Measurements from ENCODE around the gene NPW.

NPW gene

GRCh38 chr16:2001035-2001434 lies 18.6 kb upstream of the NPW start:
- Histone ChIP-seq H3K27me3 (ENCODE audit: low read depth, low read length) (no peaks in the 10 kb centered on the region), H3K4me1 (ENCODE audit: low read length) (peaks cover 8% of the 10 kb centered on the region; the same call in 1 of the 2 replicates), H4K20me1 (ENCODE audit: insufficient read depth, low read length) (peaks cover 30% of the 10 kb centered on the region), H3K79me2 (ENCODE audit: low read length) (peaks cover 33% of the 10 kb centered on the region), H3K9me3 (ENCODE audit: insufficient read depth, low read length) (no peaks in the 10 kb centered on the region), H3K36me3 (replicated peaks; ENCODE audit: low read depth, low read length) (peaks cover 34% of the 10 kb centered on the region), H3K4me3 (ENCODE audit: low read length) (no peak overlapping the region), H2AFZ (ENCODE audit: low read depth, low read length) (no peak overlapping the region), H3K27ac (ENCODE audit: low read length) (no peak overlapping the region), H3K4me2 (ENCODE audit: low read length) (no peak overlapping the region), H3K9ac (ENCODE audit: low read length) (no peak overlapping the region)
- TF ChIP-seq EZH2phosphoT487 (IDR thresholded peaks at IDR 0.05; ENCODE audit: low read depth), result no peak
- TF ChIP-seq, protein P1, sequence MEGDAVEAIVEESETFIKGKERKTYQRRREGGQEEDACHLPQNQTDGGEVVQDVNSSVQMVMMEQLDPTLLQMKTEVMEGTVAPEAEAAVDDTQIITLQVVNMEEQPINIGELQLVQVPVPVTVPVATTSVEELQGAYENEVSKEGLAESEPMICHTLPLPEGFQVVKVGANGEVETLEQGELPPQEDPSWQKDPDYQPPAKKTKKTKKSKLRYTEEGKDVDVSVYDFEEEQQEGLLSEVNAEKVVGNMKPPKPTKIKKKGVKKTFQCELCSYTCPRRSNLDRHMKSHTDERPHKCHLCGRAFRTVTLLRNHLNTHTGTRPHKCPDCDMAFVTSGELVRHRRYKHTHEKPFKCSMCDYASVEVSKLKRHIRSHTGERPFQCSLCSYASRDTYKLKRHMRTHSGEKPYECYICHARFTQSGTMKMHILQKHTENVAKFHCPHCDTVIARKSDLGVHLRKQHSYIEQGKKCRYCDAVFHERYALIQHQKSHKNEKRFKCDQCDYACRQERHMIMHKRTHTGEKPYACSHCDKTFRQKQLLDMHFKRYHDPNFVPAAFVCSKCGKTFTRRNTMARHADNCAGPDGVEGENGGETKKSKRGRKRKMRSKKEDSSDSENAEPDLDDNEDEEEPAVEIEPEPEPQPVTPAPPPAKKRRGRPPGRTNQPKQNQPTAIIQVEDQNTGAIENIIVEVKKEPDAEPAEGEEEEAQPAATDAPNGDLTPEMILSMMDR (IDR thresholded peaks at IDR 0.05; ENCODE audit: low read depth, low read length), result no peak

DNA sequence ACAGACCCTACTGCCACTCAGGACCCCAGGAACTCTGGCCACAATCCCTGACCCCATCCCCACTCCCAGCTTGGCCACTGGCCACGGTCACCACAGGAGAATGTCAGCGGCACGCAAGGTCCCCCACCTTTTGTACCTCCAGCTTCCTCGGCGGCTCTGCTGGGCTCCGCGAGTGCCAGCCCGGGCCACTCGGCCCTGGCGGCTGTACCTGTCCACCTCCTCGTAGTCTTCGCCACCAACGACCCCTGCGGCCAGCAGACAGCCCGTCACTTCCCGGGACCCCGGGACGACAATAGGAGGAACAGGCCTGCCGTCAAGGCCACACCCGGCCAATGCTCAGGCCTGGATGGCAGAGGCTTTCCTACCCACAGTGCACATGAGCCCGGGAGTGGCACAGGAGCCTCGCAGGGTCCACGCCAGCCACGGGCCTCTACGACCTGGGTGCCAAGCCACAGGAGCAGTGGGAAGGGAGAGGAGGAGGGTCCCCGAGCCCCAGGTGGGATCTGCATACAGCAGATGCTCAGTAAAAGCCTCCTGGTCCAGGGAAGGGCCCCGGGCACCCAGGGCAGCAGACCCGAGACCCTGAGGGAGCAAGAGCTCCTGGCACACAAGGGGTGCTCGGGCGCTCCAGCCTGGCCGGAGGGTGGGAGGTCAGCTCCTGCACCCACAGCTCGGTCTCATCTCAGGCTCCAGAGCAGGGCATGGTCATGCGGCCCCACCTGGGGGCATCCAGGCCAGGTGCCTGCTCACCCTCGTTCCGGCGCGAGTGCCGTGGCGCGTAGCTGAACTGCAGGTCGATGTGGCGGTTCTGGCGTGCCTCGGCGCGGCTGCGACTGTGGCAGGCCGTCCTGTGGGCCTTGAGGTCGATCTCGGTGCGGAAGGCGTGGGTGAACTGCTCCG lies 17.9 kb upstream of the NPW start:
- Histone ChIP-seq H3K4me1 (ENCODE audit: low read length) (peaks cover 8% of the 10 kb centered on the region; the same call in 1 of the 2 replicates), H3K27me3 (ENCODE audit: low read depth, low read length) (no peaks in the 10 kb centered on the region), H3K9me3 (ENCODE audit: insufficient read depth, low read length) (no peaks in the 10 kb centered on the region), H3K27ac (ENCODE audit: low read length) (no peak overlapping the region), H3K4me2 (ENCODE audit: low read length) (no peak overlapping the region), H2AFZ (ENCODE audit: low read depth, low read length) (no peak overlapping the region), H3K9ac (ENCODE audit: low read length) (no peak overlapping the region), H4K20me1 (ENCODE audit: insufficient read depth, low read length) (peaks cover 37% of the 10 kb centered on the region), H3K79me2 (ENCODE audit: low read length) (peaks cover 40% of the 10 kb centered on the region), H3K4me3 (ENCODE audit: low read length) (no peak overlapping the region), H3K36me3 (replicated peaks; ENCODE audit: low read depth, low read length) (peaks cover 34% of the 10 kb centered on the region)
- TF ChIP-seq, protein P1 (IDR thresholded peaks at IDR 0.05; ENCODE audit: low read depth, low read length), result no peak
- no peak for TF ChIP-seq EZH2phosphoT487 (IDR thresholded peaks at IDR 0.05; ENCODE audit: low read depth)

- Histone ChIP-seq H3K27ac (ENCODE audit: low read length) (no peak overlapping the region), H2AFZ (ENCODE audit: low read depth, low read length) (no peak overlapping the region), H3K9ac (ENCODE audit: low read length) (no peak overlapping the region), H3K4me2 (ENCODE audit: low read length) (no peak overlapping the region), H3K4me3 (ENCODE audit: low read length) (no peak overlapping the region), H4K20me1 (ENCODE audit: insufficient read depth, low read length) (peaks cover 46% of the 10 kb centered on the region), H3K79me2 (ENCODE audit: low read length) (peaks cover 49% of the 10 kb centered on the region), H3K36me3 (replicated peaks; ENCODE audit: low read depth, low read length) (peaks cover 36% of the 10 kb centered on the region), H3K9me3 (ENCODE audit: insufficient read depth, low read length) (no peaks in the 10 kb centered on the region), H3K27me3 (ENCODE audit: low read depth, low read length) (no peaks in the 10 kb centered on the region), H3K4me1 (ENCODE audit: low read length) (peaks cover 11% of the 10 kb centered on the region)
- TF ChIP-seq EZH2phosphoT487 (IDR thresholded peaks at IDR 0.05; ENCODE audit: low read depth), result no peak
- TF ChIP-seq, protein P1 (IDR thresholded peaks at IDR 0.05; ENCODE audit: low read depth, low read length), result no peak
Measured at GRCh38 chr16:2002406-2003230, 17.0 kb upstream of the NPW start.
